IPS-NIHi7 (cell line): Measurements from ENCODE around the gene SYDE2.
"Not testable (repeated sequence)": the region's sequence is repeated elsewhere in the genome, so short reads cannot be mapped to it uniquely, and the experiment has no call there.

ENCODE experiments used
- DNase-seq: peaks from one replicate; pipeline ENCODE4 v3.0.0; 2012; ENCODE audit warnings: mixed read lengths; ENCODE audit errors: extremely low spot score

SYDE2 gene

DNA sequence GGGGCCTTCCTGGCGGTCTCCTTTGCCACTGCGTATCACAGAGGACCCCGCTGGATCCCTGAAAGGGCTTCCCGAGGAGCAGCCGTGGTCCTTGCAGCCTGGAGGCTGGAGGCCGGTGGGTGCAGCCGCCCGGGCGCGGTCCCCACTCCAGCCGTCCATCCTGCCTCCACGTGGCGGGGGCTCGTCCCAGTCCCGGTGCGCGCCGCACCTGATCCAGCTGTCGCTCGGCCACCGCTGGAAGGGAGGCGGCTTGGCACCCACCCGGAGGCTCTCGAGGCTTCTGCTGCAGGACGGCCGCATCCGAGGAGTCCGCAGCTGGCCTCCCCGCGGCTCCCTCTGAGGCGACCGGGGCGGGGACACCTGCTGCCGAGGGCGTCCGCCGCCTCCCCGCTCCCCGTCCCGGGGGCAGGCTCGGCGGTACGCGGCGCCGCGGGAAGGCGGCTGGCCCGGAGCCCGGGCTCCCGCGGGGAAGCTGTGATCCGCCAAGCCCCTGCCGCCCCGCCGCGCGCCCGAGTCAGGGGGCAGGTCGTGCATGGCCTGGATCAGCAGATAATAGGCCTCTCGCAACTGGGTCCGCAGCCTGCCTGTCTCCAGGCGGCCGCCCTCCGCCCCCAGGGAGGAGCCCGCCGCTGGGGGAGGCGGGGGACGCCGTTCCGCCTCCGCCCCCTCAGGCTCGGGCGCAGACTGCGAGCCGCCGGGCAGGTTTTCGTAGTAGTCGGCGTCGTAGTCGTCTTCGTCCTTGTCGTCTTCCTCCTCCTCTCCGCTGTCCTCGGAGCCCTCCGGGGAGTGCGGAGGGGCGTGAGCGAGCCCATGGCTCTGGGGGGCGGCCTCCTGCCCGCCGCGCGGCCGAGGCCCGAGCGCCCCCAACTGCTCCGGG is at the start of gene SYDE2:
TSS of gene SYDE2 (minus strand) at position 554 of the 877 bp plus-strand sequence. CDS start at position 534, 20 bp downstream.
- peak; percentile 89 for DNase-seq

GRCh38 chr1:85249042-85249441 is 48.2 kb upstream of the SYDE2 start:
- not testable (repeated sequence) for DNase-seq

- no peak for DNase-seq
Measured at GRCh38 chr1:85245891-85246290, 45.1 kb upstream of the SYDE2 start.

GRCh38 chr1:85245456-85245855 is 44.6 kb upstream of the SYDE2 start:
- DNase-seq, result no peak

DNA sequence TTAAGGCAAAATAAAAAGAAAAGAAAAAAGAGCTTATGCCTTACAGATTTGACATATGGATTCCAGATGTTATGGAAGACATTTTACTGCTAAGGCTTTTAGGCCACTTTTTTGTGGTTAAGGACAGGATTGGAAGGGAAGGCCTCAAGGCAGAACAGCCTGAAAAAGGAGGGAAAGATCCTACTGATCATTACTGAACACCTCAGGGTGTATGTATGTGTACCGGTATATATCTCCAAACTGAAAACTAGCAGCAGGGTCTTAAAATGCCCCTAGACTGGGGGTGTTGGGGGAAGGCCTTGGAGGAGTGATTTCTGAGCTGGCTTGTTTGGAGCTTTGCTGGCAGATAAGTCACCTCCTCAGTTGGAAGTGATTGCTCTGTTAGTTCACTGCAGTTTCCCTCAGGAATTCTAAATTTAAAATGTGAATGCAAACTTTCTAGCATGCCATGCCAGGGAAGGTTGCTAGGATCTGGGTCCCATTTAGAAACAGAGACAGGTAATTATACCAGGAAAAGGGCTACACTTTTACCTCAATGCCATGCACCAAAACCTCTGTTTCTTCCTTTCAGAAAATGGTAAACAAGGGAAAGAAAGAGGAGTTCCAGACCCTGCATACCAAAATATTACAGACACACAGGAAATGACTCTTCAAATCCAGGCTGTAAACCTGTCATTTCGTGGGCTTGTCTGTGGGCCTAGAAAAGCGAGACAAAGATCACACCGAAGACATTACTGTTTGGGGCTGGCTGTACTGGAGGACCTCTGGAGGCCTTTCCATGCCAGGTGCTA is 43.6 kb upstream of the SYDE2 start:
- no peak for DNase-seq

DNA sequence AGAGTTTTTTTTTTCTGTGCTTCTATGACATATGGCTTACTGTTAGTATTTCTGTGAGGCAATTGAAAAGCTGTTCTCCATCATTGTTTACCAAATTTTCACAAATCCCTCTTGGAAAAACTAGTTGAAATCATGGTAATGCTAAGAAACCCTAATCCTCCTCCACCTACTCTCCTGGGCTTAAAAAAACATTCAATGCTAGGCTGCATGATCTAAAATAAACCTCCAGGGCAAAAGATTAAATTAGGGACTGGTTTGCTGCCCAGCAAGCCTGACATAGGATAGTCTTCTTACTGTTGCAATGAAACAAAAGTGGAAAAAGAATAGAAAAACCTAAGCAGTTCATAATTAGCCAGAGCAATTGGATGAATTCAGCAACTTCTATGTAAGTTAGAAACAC is 42.6 kb upstream of the SYDE2 start:
- no peak for DNase-seq

DNA sequence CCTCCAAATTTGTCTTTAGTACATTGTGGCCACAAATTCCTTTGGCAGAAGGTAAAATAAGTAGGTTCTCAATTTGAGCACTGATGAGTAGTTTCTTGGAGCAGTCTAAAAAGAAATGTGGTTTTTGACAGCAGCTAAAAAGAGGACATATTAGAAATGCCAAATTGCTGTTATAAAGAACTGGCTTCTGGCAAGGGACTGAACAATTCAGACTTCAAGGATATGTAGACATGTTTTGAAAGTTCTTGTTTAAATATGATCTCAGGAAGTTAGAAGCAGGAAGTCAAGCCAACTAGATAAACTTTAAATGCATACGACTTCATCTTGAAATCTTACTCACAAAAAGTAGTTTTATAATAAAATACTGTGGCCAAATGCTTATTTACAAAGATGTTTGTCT is 39.8 kb upstream of the SYDE2 start:
- DNase-seq, result no peak

DNA sequence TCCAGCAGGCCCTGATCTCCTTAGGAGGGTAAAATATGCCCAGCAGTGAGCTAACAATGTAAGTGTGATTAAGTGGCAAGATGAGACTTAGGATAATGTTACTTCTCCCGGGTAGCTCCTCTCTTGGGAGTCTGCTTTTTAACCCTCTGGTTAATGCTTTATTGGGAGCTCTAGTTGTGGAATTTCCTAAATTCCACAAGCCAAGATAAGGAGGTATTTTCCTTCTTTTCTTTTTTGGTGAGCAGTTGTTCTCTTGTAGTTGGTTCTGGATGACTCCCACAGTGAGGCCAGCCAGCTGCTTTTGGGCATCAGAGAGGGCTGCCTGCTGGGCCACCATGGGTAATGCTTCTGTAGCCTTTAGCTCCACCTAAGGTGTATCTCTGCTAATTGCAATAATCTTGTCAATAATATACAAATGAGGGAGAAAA is 39.4 kb upstream of the SYDE2 start:
- DNase-seq, result peak; percentile 71

GRCh38 chr1:85237613-85238012 is 36.8 kb upstream of the SYDE2 start:
- DNase-seq, result no peak

- DNase-seq, result peak; percentile 61
Measured at GRCh38 chr1:85230305-85230977, 29.6 kb upstream of the SYDE2 start.

GRCh38 chr1:85229574-85230097 is 28.8 kb upstream of the SYDE2 start:
- DNase-seq, result no peak

- no peak for DNase-seq
Measured at GRCh38 chr1:85228972-85229371, 28.2 kb upstream of the SYDE2 start.

DNA sequence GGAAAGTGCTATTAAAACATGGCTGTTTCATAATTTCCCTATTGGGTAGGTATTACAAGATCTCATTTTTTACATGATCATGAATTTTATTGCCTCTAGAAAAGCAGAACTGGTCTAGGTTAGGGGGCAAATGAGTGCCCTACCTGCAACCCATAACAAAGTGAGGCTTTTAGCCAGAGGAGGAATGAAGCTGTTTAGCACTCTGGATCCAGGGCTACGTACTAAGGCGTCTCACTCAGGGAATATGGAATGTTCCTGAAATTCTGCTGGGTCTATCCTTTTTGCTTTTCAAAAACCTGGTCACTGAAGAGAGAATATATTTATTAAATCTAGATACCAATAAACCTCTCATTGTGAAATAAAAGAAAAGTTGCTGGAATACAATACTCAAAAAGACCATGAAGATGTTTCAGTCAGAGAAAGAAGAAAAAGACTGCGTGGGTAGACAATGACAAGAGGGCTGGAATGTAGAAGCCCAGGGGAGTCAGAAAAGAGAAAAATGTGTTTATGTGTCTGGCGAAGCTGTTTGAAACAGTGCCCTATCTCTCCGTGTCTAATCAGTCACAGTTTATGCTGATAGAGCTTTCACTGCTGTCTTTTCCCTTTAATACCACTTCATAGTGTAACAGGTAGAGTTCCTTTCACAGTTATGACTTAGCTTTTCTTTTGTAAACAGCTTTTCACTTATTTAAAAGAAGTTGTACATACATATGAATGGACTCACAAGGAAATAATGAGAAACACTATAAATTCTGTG is 25.0 kb upstream of the SYDE2 start:
- no peak for DNase-seq

- DNase-seq, result peak; percentile 69
Measured at GRCh38 chr1:85224734-85225623, 24.2 kb upstream of the SYDE2 start.

DNA sequence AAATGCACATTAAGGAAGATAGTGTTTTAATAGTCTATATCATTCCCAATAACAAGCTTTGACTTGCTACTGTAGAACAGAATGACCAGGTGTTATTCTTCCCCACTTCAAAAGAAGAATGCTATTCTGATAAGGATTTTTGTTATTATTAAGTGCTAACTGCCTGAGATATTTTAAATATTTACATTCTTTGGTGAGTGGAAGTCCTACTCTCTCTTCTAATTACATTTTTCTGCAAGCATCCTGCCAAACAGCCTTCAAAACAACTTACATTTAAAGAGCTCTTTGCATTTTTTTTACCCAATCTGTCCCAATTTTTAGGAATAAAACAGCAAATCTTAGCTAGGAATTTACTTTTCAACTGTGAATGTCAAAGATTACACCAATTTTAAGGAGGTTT is 23.5 kb upstream of the SYDE2 start:
- no peak for DNase-seq

DNA sequence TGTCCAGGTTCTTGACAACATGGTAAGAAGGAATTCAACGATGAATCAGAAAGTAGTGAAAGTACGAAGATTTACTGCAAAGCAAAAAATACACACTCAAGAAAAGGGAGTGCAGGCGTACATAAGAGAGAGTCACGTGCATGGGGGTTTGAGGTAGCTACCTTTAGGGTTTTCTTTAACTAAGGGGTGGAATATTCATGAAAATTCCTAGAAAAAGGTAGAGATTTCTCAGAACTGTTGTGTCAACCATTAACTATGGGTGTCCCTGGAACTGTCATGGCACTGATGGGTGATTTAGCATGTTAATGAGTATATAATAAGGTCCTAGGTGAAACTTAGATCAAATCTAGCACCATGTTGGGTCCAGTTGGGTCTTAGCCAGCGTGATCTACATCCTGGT is 22.5 kb upstream of the SYDE2 start:
- no peak for DNase-seq

- DNase-seq, result no peak
Measured at GRCh38 chr1:85220756-85221201, 20.0 kb upstream of the SYDE2 start.

- no peak for DNase-seq
Measured at GRCh38 chr1:85219853-85220610, 19.2 kb upstream of the SYDE2 start.

- no peak for DNase-seq
Measured at GRCh38 chr1:85216697-85217096, 15.9 kb upstream of the SYDE2 start.
